Measurements from ENCODE around the gene PKD1L1. TPM values are rescaled to one million over a fixed set of nuclear protein-coding genes. Genes with fewer than 3 reads are reported as not detected.

The PKD1L1 gene
- total RNA-seq, 3 donors from 2014 or later = 0.08 to 0.29 (median 0.18) TPM

- ATAC-seq = no peak
Measured at GRCh38 chr7:47914717-47915615, 33.3 kb downstream of the PKD1L1 start.

DNA sequence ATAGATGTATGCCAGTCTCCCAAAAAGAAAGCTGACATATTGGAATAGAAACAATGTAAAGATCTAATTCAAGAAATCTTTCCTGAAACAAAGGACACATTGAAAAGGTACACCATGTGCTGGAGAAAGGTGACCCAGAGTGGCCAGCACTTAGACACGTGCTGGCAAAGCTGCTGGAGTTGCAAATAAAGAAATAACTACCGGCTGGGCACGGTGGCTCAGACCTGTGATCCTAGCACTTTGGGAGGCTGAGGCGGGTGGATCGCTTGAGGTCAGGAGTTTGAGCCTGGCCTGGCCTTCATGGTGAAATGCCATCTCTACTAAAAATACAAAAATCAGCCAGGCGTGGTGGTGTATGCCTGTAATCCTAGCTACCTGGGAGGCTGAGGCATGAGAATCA, 35.9 kb downstream of the PKD1L1 start:
- no peak overlapping the region for H3K4me3 Mint-ChIP-seq
- no peaks in the 10 kb centered on the region for H3K9me3 Mint-ChIP-seq
- H3K36me3 Mint-ChIP-seq (ENCODE audit: insufficient read depth) = no peaks in the 10 kb centered on the region
- DNase-seq = no peak
- no peak for ATAC-seq
- peaks cover 3% of the 10 kb centered on the region for H3K27me3 Mint-ChIP-seq (ENCODE audit: low read depth)
- no peaks in the 10 kb centered on the region for H3K4me1 Mint-ChIP-seq (ENCODE audit: low read depth)

More at GRCh38 chr7:47914717-47915615, 33.3 kb downstream of the PKD1L1 start:
- no peaks in the 10 kb centered on the region for H3K4me1 Mint-ChIP-seq (ENCODE audit: low read depth)
- H3K36me3 Mint-ChIP-seq (ENCODE audit: insufficient read depth) = no peaks in the 10 kb centered on the region
- DNase-seq = no peak
- peaks cover 3% of the 10 kb centered on the region for H3K27me3 Mint-ChIP-seq (ENCODE audit: low read depth)
- no peaks in the 10 kb centered on the region for H3K9me3 Mint-ChIP-seq
- H3K4me3 Mint-ChIP-seq = no peak overlapping the region

GRCh38 chr7:47908720-47909119, 39.5 kb downstream of the PKD1L1 start:
- Mint-ChIP-seq H3K4me1 (ENCODE audit: low read depth) (no peaks in the 10 kb centered on the region), H3K36me3 (ENCODE audit: insufficient read depth) (no peaks in the 10 kb centered on the region), H3K27me3 (ENCODE audit: low read depth) (peaks cover 3% of the 10 kb centered on the region), H3K4me3 (no peak overlapping the region), H3K9me3 (no peaks in the 10 kb centered on the region)
- DNase-seq = no peak
- no peak for ATAC-seq

- ATAC-seq = no peak
Measured at GRCh38 chr7:47907981-47908616, 40.2 kb downstream of the PKD1L1 start.

GRCh38 chr7:47906883-47907282, 41.4 kb downstream of the PKD1L1 start:
- ATAC-seq (no peak), DNase-seq (no peak)
- Mint-ChIP-seq H3K36me3 (ENCODE audit: insufficient read depth) (no peaks in the 10 kb centered on the region), H3K4me3 (no peak overlapping the region), H3K27me3 (ENCODE audit: low read depth) (peaks cover 2% of the 10 kb centered on the region), H3K9me3 (no peaks in the 10 kb centered on the region), H3K4me1 (ENCODE audit: low read depth) (no peaks in the 10 kb centered on the region)

More at GRCh38 chr7:47907981-47908616, 40.2 kb downstream of the PKD1L1 start:
- H3K4me3 Mint-ChIP-seq = no peak overlapping the region
- no peaks in the 10 kb centered on the region for H3K4me1 Mint-ChIP-seq (ENCODE audit: low read depth)
- no peaks in the 10 kb centered on the region for H3K36me3 Mint-ChIP-seq (ENCODE audit: insufficient read depth)
- H3K9me3 Mint-ChIP-seq = no peaks in the 10 kb centered on the region
- H3K27me3 Mint-ChIP-seq (ENCODE audit: low read depth) = peaks cover 3% of the 10 kb centered on the region
- DNase-seq = no peak

GRCh38 chr7:47905076-47905920, 43.0 kb downstream of the PKD1L1 start:
- Mint-ChIP-seq H3K27me3 (ENCODE audit: low read depth) (no peaks in the 10 kb centered on the region), H3K4me1 (ENCODE audit: low read depth) (no peaks in the 10 kb centered on the region)

DNA sequence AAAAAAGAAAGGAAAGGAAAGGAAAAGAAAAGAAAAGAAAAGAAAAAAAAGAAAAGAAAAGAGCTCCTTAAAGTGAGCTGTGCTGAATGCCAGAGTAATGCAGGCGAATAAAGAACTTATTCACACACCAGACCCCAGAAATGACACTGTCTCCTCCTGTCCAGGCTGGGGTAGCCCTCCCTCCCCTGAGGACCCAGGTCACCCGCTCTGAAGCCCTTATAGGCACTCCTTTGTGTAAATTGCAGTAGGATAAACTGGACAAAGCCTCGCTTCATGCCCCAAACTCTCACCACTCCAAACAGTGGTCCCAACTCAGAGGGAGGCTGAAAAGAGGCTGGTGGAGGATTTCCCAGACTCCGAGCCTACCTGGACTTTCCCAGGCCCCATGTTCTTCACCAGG, 46.3 kb downstream of the PKD1L1 start:
- Mint-ChIP-seq H3K27me3 (ENCODE audit: low read depth) (no peaks in the 10 kb centered on the region), H3K36me3 (ENCODE audit: insufficient read depth) (no peaks in the 10 kb centered on the region), H3K4me1 (ENCODE audit: low read depth) (no peaks in the 10 kb centered on the region), H3K4me3 (no peak overlapping the region), H3K9me3 (no peaks in the 10 kb centered on the region)
- DNase-seq = no peak
- ATAC-seq = no peak

More at GRCh38 chr7:47905076-47905920, 43.0 kb downstream of the PKD1L1 start:
- Mint-ChIP-seq H3K36me3 (ENCODE audit: insufficient read depth) (no peaks in the 10 kb centered on the region), H3K4me3 (no peak overlapping the region), H3K9me3 (no peaks in the 10 kb centered on the region)
- ATAC-seq (no peak), DNase-seq (no peak)

DNA sequence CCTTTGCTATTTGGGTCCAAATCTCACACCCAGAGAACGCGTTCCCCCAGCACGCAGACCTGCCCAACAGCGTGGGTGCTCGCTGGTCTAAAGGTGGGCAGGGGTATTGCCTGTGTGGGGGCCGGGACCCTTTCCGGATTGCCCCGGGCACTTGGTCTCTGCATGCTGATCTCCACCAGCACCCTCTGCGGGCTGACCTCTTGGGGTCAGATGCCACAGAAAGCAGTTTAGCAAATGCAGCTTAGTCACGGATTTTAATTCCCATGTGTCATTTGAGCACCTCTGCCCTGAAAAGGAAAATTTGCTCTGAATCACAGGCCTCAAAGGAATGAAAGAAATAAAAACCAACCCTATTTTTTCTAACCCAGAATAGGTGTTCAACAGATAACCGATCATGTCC, 46.7 kb downstream of the PKD1L1 start:
- H3K27me3 Mint-ChIP-seq (ENCODE audit: low read depth) = no peaks in the 10 kb centered on the region
- DNase-seq = no peak
- no peak for ATAC-seq
- H3K36me3 Mint-ChIP-seq (ENCODE audit: insufficient read depth) = no peaks in the 10 kb centered on the region
- H3K4me3 Mint-ChIP-seq = no peak overlapping the region
- H3K4me1 Mint-ChIP-seq (ENCODE audit: low read depth) = no peaks in the 10 kb centered on the region
- H3K9me3 Mint-ChIP-seq = no peaks in the 10 kb centered on the region

DNA sequence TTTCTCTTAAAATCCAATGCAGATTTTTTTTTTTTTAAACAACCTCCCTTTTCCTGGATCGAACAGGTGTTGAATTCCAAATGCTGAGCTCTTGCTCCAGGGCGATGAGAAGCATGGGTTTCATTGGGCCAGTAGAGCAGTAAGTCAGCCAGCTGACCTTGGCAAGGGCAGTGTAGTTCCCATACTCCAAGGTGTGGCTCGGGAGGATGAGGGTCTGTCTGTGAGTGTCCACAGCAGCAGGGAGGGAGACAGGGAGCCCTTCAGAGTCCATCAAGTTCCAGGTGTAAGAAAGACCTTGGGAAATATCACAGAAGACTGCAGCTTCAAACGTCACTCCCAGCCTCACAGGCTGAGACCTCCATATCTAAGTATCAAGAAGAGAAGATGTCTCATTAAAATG, 50.4 kb downstream of the PKD1L1 start:
- ATAC-seq = no peak
- Mint-ChIP-seq H3K4me3 (no peak overlapping the region), H3K27me3 (ENCODE audit: low read depth) (no peaks in the 10 kb centered on the region), H3K36me3 (ENCODE audit: insufficient read depth) (no peaks in the 10 kb centered on the region), H3K9me3 (no peaks in the 10 kb centered on the region), H3K4me1 (ENCODE audit: low read depth) (no peaks in the 10 kb centered on the region)
- DNase-seq = no peak

GRCh38 chr7:47896809-47897423, 51.4 kb downstream of the PKD1L1 start:
- Mint-ChIP-seq H3K36me3 (ENCODE audit: insufficient read depth) (no peaks in the 10 kb centered on the region), H3K27me3 (ENCODE audit: low read depth) (no peaks in the 10 kb centered on the region), H3K4me1 (ENCODE audit: low read depth) (no peaks in the 10 kb centered on the region), H3K9me3 (no peaks in the 10 kb centered on the region), H3K4me3 (no peak overlapping the region)
- DNase-seq (no peak), ATAC-seq (no peak)

DNA sequence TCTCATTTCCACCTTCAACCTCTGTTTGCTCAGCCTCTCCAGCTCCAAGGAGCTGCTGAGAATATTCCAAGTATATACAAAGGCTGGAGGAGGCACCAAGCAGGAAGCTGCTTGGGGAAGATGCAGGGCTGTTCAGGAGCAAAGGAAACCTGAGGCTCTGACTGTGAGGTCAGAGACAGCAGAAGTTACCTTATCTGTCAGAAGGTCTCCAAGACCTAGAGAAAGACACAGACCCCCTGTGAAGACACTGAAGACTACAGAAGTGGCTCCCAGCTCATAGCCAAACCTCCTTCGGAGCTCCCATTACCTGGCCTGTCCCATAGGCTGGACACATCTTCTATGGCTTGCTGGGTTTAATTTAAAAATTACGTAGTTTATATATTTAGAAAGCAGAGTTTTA, 53.2 kb downstream of the PKD1L1 start:
- H3K4me3 Mint-ChIP-seq = no peak overlapping the region
- DNase-seq = no peak
- no peak for ATAC-seq
- no peaks in the 10 kb centered on the region for H3K27me3 Mint-ChIP-seq (ENCODE audit: low read depth)
- H3K36me3 Mint-ChIP-seq (ENCODE audit: insufficient read depth) = no peaks in the 10 kb centered on the region
- no peaks in the 10 kb centered on the region for H3K4me1 Mint-ChIP-seq (ENCODE audit: low read depth)
- H3K9me3 Mint-ChIP-seq = no peaks in the 10 kb centered on the region

DNA sequence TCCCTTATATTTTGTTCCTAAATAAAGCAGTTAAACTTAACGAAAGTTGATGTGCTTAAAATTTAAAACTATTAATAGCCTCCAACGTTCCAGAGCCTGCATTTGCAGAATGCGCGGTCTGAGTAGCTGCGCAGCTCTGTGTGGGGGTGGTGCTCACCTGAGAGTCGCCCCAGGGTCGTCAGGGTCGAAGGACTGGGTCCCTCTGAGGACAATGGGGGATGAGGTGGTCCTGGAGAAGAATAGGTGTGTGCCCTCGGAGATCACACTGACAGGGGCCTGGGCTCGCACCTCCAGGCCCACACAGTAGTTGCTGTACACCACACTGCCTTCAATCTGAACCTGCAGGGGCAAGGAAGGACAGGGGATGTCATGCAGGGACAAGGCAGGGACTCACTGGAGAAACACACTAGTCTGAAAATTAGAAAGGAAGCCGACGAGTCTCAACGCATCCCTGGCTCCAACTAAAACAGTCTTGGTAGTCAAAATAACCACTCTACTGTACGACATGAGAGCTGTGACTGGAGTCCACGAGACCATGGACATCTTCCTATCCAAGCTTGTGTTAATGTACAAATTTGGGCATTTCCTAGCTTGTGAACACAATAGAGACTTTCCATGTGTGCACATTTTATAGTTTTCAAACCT, 54.4 kb downstream of the PKD1L1 start:
- Mint-ChIP-seq H3K4me1 (ENCODE audit: low read depth) (no peaks in the 10 kb centered on the region), H3K36me3 (ENCODE audit: insufficient read depth) (no peaks in the 10 kb centered on the region), H3K4me3 (no peak overlapping the region), H3K27me3 (ENCODE audit: low read depth) (no peaks in the 10 kb centered on the region), H3K9me3 (no peaks in the 10 kb centered on the region)
- no peak for ATAC-seq
- DNase-seq = no peak

DNA sequence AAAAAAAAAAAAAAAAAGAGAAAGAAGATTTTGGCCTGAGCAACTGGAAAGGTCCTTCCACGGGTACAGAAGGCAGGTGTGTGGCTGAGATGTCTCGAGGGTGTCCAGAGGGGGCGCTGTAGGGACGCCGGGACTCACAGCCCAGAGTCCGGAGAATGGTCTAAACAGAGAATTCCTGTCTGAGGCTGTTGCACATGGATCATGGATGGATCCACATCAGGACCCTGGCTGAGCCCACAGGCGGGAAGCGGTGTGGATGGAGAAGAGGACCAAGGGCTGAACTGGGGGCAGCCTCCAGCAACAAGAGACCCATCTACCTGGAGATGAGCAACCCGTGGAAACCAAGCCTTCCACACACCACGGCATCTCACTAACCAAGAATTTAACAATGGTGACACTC, 55.0 kb downstream of the PKD1L1 start:
- DNase-seq (no peak), ATAC-seq (no peak)
- H3K36me3 Mint-ChIP-seq (ENCODE audit: insufficient read depth) = no peaks in the 10 kb centered on the region
- no peak overlapping the region for H3K4me3 Mint-ChIP-seq
- H3K4me1 Mint-ChIP-seq (ENCODE audit: low read depth) = no peaks in the 10 kb centered on the region
- no peaks in the 10 kb centered on the region for H3K9me3 Mint-ChIP-seq
- no peaks in the 10 kb centered on the region for H3K27me3 Mint-ChIP-seq (ENCODE audit: low read depth)

GRCh38 chr7:47890606-47891005, 57.7 kb downstream of the PKD1L1 start:
- DNase-seq (no peak), ATAC-seq (no peak)
- Mint-ChIP-seq H3K4me3 (no peak overlapping the region), H3K9me3 (no peaks in the 10 kb centered on the region), H3K27me3 (ENCODE audit: low read depth) (no peaks in the 10 kb centered on the region), H3K4me1 (ENCODE audit: low read depth) (no peaks in the 10 kb centered on the region), H3K36me3 (ENCODE audit: insufficient read depth) (no peaks in the 10 kb centered on the region)
